Thoracic aorta (tissue), 2 donors: ENCODE results near the gene ADGRA3. TPM values are rescaled to one million over a fixed set of nuclear protein-coding genes. Genes with fewer than 3 reads are reported as not detected.

Source experiments
- ATAC-seq: fragments of 150-250 bp; one replicate; pipeline ENCODE4 v1.8.0; 2017; ENCODE audit warnings: low read depth; ENCODE audit not compliant: insufficient number of reproducible peaks, low FRiP score
- DNase-seq: peaks from one replicate; pipeline ENCODE4 v3.0.0-alpha.2; 2020; ENCODE audit warnings: low spot score
- H3K27ac ChIP-seq, 2 donors: fragments of 200-600 bp; sonication (generic); 1 replicate in 1 of 2; 2 replicates in 1 of 2; pipeline ENCODE4 v1.5.1; 2016; ENCODE audit warnings: mild to moderate bottlenecking in 2 of 2, moderate library complexity in 2 of 2
- H3K27me3 ChIP-seq: fragments of 200-600 bp; sonication (generic); replicated peaks from 2 replicates; pipeline ENCODE4 v1.6.0; 2016; ENCODE audit warnings: mild to moderate bottlenecking; ENCODE audit not compliant: insufficient read depth
- H3K36me3 ChIP-seq: fragments of 200-600 bp; sonication (generic); one replicate; pipeline ENCODE4 v1.5.1; 2016
- H3K4me1 ChIP-seq, 2 donors: fragments of 200-600 bp; sonication (generic); 1 replicate in 1 of 2; 2 replicates in 1 of 2; pipeline versions ENCODE4 v1.5.1 to v1.6.0; 2016; ENCODE audit warnings: low read depth in 2 of 2, mild to moderate bottlenecking in 1 of 2; ENCODE audit not compliant: control insufficient read depth in 1 of 2
- H3K4me3 ChIP-seq: fragments of 200-600 bp; sonication (generic); 2 replicates; pipeline ENCODE4 v1.5.1; 2016; ENCODE audit warnings: mild to moderate bottlenecking
- H3K9me3 ChIP-seq: fragments of 200-600 bp; sonication (generic); 2 replicates; pipeline ENCODE4 v1.5.1; 2016
- CTCF ChIP-seq: fragments of 200-600 bp; sonication (generic); IDR thresholded peaks from one replicate; pipeline ENCODE4 v1.5.1; 2019; ENCODE audit warnings: antibody characterized with exemption
- total RNA-seq, 2 donors: library from RNA; depleted of rRNA; stranded (reverse); fragments of >200 nt; gene quantifications; one replicate each; pipeline versions ENCODE4 v1.1.0 to v1.2.3, GENCODE V29; 2016

The ADGRA3 gene
- total RNA-seq, 2 donors from 2014 or later, result 15.7 to 43.6 TPM

GRCh38 chr4:22490718-22491315 is 25.0 kb downstream of the ADGRA3 start:
- Histone ChIP-seq H3K4me3 (no peak overlapping the region), H3K27ac (no peak overlapping the region), H3K4me1 (peaks cover 0 to 5% of the 10 kb centered on the region in 2 donors), H3K9me3 (no peaks in the 10 kb centered on the region), H3K36me3 (no peaks in the 10 kb centered on the region), H3K27me3 (no peaks in the 10 kb centered on the region)
- no peak for TF ChIP-seq CTCF
- DNase-seq, result no peak
- ATAC-seq, result no peak

GRCh38 chr4:22488106-22488505 is 27.8 kb downstream of the ADGRA3 start:
- no peak overlapping the region for H3K27ac ChIP-seq
- H3K27me3 ChIP-seq, result no peaks in the 10 kb centered on the region
- H3K36me3 ChIP-seq, result no peaks in the 10 kb centered on the region
- ATAC-seq (no peak), DNase-seq (no peak)
- TF ChIP-seq CTCF, result no peak
- no peaks in the 10 kb centered on the region for H3K9me3 ChIP-seq
- H3K4me3 ChIP-seq, result no peak overlapping the region
- peaks cover 0 to 9% of the 10 kb centered on the region in 2 donors for H3K4me1 ChIP-seq

GRCh38 chr4:22487328-22487727 is 28.5 kb downstream of the ADGRA3 start:
- ATAC-seq (no peak), DNase-seq (no peak)
- Histone ChIP-seq H3K27ac (no peak overlapping the region), H3K36me3 (no peaks in the 10 kb centered on the region), H3K9me3 (no peaks in the 10 kb centered on the region), H3K27me3 (no peaks in the 10 kb centered on the region), H3K4me1 (peaks cover 0 to 9% of the 10 kb centered on the region in 2 donors), H3K4me3 (no peak overlapping the region)
- no peak for TF ChIP-seq CTCF

- no peaks in the 10 kb centered on the region for H3K27me3 ChIP-seq
- H3K4me3 ChIP-seq, result no peak overlapping the region
- ATAC-seq (no peak), DNase-seq (no peak)
- H3K36me3 ChIP-seq, result no peaks in the 10 kb centered on the region
- peaks cover 0 to 9% of the 10 kb centered on the region in 2 donors for H3K4me1 ChIP-seq
- no peak for TF ChIP-seq CTCF
- no peaks in the 10 kb centered on the region for H3K9me3 ChIP-seq
- H3K27ac ChIP-seq, result no peak overlapping the region
Measured at GRCh38 chr4:22486276-22486675, 29.6 kb downstream of the ADGRA3 start.

GRCh38 chr4:22485737-22486136 is 30.1 kb downstream of the ADGRA3 start:
- DNase-seq (no peak), ATAC-seq (no peak)
- Histone ChIP-seq H3K27me3 (no peaks in the 10 kb centered on the region), H3K9me3 (no peaks in the 10 kb centered on the region), H3K4me3 (no peak overlapping the region), H3K36me3 (no peaks in the 10 kb centered on the region), H3K4me1 (peaks cover 0 to 9% of the 10 kb centered on the region in 2 donors), H3K27ac (no peak overlapping the region)
- no peak for TF ChIP-seq CTCF
